Endodermal cell (in vitro differentiated cells): ENCODE results near the gene TRIL. TPM values are rescaled to one million over a fixed set of nuclear protein-coding genes. Genes with fewer than 3 reads are reported as not detected.
A peak's percentile ranks its signal among the peaks of the same experiment; 100 is the strongest.

Experiments
- DNase-seq: peaks from one replicate; pipeline ENCODE4 v3.0.0-alpha.2; 2017
- H3K27ac ChIP-seq: 2 replicates; pipeline ENCODE4 v1.5.1; 2013; ENCODE audit warnings: mild to moderate bottlenecking, low read depth, low read length, moderate library complexity
- H3K27me3 ChIP-seq: 2 replicates; pipeline ENCODE4 v1.6.1; 2013; ENCODE audit warnings: mild to moderate bottlenecking, low read length, moderate library complexity; ENCODE audit not compliant: insufficient read depth, control insufficient read depth, poor library complexity, severe bottlenecking
- H3K36me3 ChIP-seq: 2 replicates; pipeline ENCODE4 v1.7.0; 2013; ENCODE audit warnings: mild to moderate bottlenecking, low read length, moderate library complexity; ENCODE audit not compliant: control insufficient read depth, insufficient read depth
- H3K4me1 ChIP-seq: one replicate; pipeline ENCODE4 v1.7.0; 2013; ENCODE audit warnings: low read length; ENCODE audit not compliant: control insufficient read depth, insufficient read depth
- H3K4me3 ChIP-seq: 2 replicates; pipeline ENCODE4 v1.5.1; 2013; ENCODE audit warnings: mild to moderate bottlenecking, low read length, moderate library complexity
- H3K9ac ChIP-seq: 2 replicates; pipeline ENCODE4 v1.6.1; 2013; ENCODE audit warnings: mild to moderate bottlenecking, low read length, moderate library complexity; ENCODE audit not compliant: poor library complexity, severe bottlenecking; ENCODE audit errors: extremely low read depth
- H3K9me3 ChIP-seq: 2 replicates; pipeline ENCODE4 v1.6.1; 2013; ENCODE audit warnings: mild to moderate bottlenecking, low read length, moderate library complexity; ENCODE audit not compliant: control insufficient read depth
- H3K27ac Mint-ChIP-seq: 2 replicates; pipeline ENCODE4 v1.8.0; 2020; ENCODE audit warnings: mixed read lengths
- H3K27me3 Mint-ChIP-seq: 2 replicates; pipeline ENCODE4 v1.8.0; 2021; ENCODE audit warnings: mild to moderate bottlenecking, mixed read lengths; ENCODE audit not compliant: insufficient read depth
- H3K36me3 Mint-ChIP-seq: 2 replicates; pipeline ENCODE4 v1.8.0; 2020; ENCODE audit warnings: low read depth, mixed read lengths
- H3K4me1 Mint-ChIP-seq: 2 replicates; pipeline ENCODE4 v1.8.0; 2020; ENCODE audit warnings: mixed read lengths
- H3K4me3 Mint-ChIP-seq: 2 replicates; pipeline ENCODE4 v1.8.0; 2020; ENCODE audit warnings: mild to moderate bottlenecking, moderate library complexity, mixed read lengths
- H3K9me3 Mint-ChIP-seq: 2 replicates; pipeline ENCODE4 v1.8.0; 2020; ENCODE audit warnings: mild to moderate bottlenecking, mixed read lengths
- WGBS, 2 experiments: methylation state at CpG; one replicate each; pipeline versions ENCODE4 v1.1.5 to v1.1.7; 2013; ENCODE audit warnings: missing lambda C conversion rate in 2 of 2, mixed read lengths in 1 of 2; ENCODE audit not compliant: insufficient coverage in 1 of 2, insufficient read length in 1 of 2; 5-methylcytosine and 5-hydroxymethylcytosine counted together
- total RNA-seq, 2 donors: library from RNA; stranded (reverse); fragmentation: NEBNext Ultra II Directional in 1 of 2; extraction: Animal tissue kit (Norgen Biotek cat#: 25700) in 1 of 2; gene quantifications; 2 replicates in 1 of 2; 3 replicates in 1 of 2; pipeline ENCODE4 v1.2.1, GENCODE V29; 2021
- TF ChIP-seq, protein P1 (sequence below): fragments of 200-600 bp; sonication (generic); conservative IDR thresholded peaks from 2 replicates; pipeline ENCODE4 v1.5.0; 2021; ENCODE audit warnings: antibody characterized with exemption, mild to moderate bottlenecking

TRIL gene
- total RNA-seq, 2 donors from 2014 or later, result 1.6 to 3.3 TPM

DNA sequence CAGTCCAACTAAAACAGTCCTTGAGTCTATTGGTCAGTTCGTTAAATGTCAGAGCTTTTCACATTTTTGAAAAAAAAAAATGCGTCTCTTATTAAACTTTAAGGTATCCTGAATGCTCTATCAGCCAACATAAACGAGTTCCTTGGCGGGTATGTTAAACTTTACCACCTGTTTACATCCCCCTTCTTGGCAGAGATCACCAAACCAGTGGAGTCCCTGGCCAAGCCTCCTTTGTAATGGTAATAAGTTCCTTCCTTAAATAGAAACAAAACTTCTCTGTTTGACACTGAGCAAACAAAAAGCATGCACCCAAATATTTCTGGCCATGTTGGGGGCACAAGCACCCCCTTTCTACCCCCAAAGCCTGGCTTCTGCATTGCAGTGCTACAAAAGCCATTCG lies 3.2 kb downstream of the TRIL start:
- peaks cover 62% of the 10 kb centered on the region for H3K27me3 Mint-ChIP-seq
- 85 to 91% methylated on average over 4 to 5 of the region's 5 CpGs for WGBS, 2 experiments
- H3K9ac ChIP-seq, result no peak overlapping the region
- peaks cover 15% of the 10 kb centered on the region for H3K4me1 Mint-ChIP-seq
- H3K4me3 Mint-ChIP-seq, result peak overlapping the region; percentile 60
- H3K9me3 Mint-ChIP-seq, result no peaks in the 10 kb centered on the region
- H3K27ac ChIP-seq, result no peak overlapping the region
- DNase-seq, result no peak
- no peaks in the 10 kb centered on the region for H3K36me3 ChIP-seq
- TF ChIP-seq, protein P1, sequence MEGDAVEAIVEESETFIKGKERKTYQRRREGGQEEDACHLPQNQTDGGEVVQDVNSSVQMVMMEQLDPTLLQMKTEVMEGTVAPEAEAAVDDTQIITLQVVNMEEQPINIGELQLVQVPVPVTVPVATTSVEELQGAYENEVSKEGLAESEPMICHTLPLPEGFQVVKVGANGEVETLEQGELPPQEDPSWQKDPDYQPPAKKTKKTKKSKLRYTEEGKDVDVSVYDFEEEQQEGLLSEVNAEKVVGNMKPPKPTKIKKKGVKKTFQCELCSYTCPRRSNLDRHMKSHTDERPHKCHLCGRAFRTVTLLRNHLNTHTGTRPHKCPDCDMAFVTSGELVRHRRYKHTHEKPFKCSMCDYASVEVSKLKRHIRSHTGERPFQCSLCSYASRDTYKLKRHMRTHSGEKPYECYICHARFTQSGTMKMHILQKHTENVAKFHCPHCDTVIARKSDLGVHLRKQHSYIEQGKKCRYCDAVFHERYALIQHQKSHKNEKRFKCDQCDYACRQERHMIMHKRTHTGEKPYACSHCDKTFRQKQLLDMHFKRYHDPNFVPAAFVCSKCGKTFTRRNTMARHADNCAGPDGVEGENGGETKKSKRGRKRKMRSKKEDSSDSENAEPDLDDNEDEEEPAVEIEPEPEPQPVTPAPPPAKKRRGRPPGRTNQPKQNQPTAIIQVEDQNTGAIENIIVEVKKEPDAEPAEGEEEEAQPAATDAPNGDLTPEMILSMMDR, result no peak
- peaks cover 28% of the 10 kb centered on the region for H3K27me3 ChIP-seq
- H3K36me3 Mint-ChIP-seq, result no peaks in the 10 kb centered on the region
- H3K4me3 ChIP-seq, result no peak overlapping the region
- H3K4me1 ChIP-seq, result no peaks in the 10 kb centered on the region
- H3K9me3 ChIP-seq, result no peaks in the 10 kb centered on the region
- no peak overlapping the region for H3K27ac Mint-ChIP-seq

DNA sequence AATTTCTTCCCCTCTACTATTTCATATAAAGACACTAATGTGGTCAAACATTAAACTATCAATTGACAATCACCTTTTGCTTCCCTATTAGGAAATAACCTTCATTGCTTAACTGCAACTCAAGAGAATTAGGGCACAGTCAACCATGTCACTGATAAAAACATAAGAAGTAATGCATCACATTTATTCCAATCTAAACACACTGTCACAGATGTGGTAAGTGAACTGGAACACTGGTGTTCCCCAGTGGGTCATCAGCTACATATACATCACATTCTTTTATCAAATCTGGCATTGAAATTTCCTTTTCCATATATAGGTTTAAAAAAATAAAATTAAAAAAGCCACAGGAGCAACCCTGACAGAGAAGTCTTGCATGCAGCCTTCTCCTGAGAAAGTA lies 3.7 kb downstream of the TRIL start:
- no peaks in the 10 kb centered on the region for H3K9me3 ChIP-seq
- Mint-ChIP-seq H3K4me3 (no peak overlapping the region), H3K9me3 (peaks cover 1% of the 10 kb centered on the region), H3K27me3 (peaks cover 60% of the 10 kb centered on the region), H3K36me3 (no peaks in the 10 kb centered on the region), H3K4me1 (peaks cover 15% of the 10 kb centered on the region), H3K27ac (no peak overlapping the region)
- H3K4me3 ChIP-seq, result no peak overlapping the region
- H3K36me3 ChIP-seq, result no peaks in the 10 kb centered on the region
- TF ChIP-seq, protein P1, result no peak
- H3K9ac ChIP-seq, result no peak overlapping the region
- DNase-seq, result no peak
- H3K27me3 ChIP-seq, result peaks cover 28% of the 10 kb centered on the region
- no peak overlapping the region for H3K27ac ChIP-seq
- H3K4me1 ChIP-seq, result no peaks in the 10 kb centered on the region

DNA sequence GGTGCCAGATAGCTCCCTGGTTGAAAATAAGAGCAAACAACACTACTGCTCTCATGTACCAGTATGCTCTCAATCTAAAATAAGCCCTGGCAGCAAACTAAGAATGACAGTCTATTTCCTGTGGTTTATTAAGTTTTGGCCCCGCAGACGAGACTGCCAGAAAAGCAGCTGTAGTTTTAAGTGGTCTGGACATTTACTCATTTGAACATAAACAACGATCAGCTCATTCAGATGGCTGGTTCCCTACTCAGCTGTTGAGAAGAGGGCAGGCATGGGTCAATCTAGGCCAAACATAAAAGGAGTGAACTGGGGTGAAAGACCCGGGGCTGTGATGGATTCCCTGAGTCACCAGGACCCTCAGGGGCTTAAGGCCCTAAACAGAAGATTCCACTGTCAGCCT lies 4.5 kb downstream of the TRIL start:
- Mint-ChIP-seq H3K27me3 (peaks cover 54% of the 10 kb centered on the region), H3K4me3 (no peak overlapping the region), H3K9me3 (peaks cover 2% of the 10 kb centered on the region), H3K4me1 (peaks cover 8% of the 10 kb centered on the region), H3K27ac (no peak overlapping the region), H3K36me3 (no peaks in the 10 kb centered on the region)
- WGBS, 2 experiments, result 76 to 92% methylated on average over 3 to 4 of the region's 4 CpGs
- TF ChIP-seq, protein P1, result no peak
- H3K27me3 ChIP-seq, result peaks cover 21% of the 10 kb centered on the region
- no peak overlapping the region for H3K9ac ChIP-seq
- H3K36me3 ChIP-seq, result no peaks in the 10 kb centered on the region
- DNase-seq, result no peak
- no peak overlapping the region for H3K4me3 ChIP-seq
- no peaks in the 10 kb centered on the region for H3K9me3 ChIP-seq
- peak overlapping the region; percentile 30 for H3K27ac ChIP-seq
- no peaks in the 10 kb centered on the region for H3K4me1 ChIP-seq
